K562 (cell line): Measurements from ENCODE around the gene GAPVD1. TPM values are rescaled to one million over a fixed set of nuclear protein-coding genes. Genes with fewer than 3 reads are reported as not detected.

Experiments
- ATF4 ChIP-seq: fragments of 450-650 bp; formaldehyde crosslinking; IDR thresholded peaks from 2 replicates; pipeline ENCODE4 v1.4.0; 2022; ENCODE audit warnings: mild to moderate bottlenecking, moderate library complexity
- CCNT2 ChIP-seq: IDR thresholded peaks from 2 replicates; pipeline ENCODE4 v1.6.1; 2011; ENCODE audit warnings: borderline replicate concordance, low read depth, mild to moderate bottlenecking, moderate library complexity, mixed read lengths, low read length; ENCODE audit not compliant: insufficient read length; ENCODE audit errors: extremely low read depth
- E2F8 ChIP-seq: fragments of 450-650 bp; IDR thresholded peaks from 2 replicates; pipeline ENCODE4 v1.7.1; 2018; ENCODE audit warnings: mild to moderate bottlenecking, low read depth; ENCODE audit not compliant: partially characterized antibody
- ETV6 ChIP-seq, 3 experiments: fragments of 150-350 bp in 1 of 3; sonication (generic) in 1 of 3; formaldehyde crosslinking in 1 of 3; IDR thresholded peaks; 2 replicates each; pipeline versions ENCODE4 v1.6.1 to v1.8.0; 2014 to 2022; ENCODE audit warnings: borderline replicate concordance in 2 of 3, low read depth in 2 of 3, antibody characterized with exemption in 1 of 3, low read length in 1 of 3, mild to moderate bottlenecking in 1 of 3, missing genetic modification reagents in 1 of 3
- FOXJ3 ChIP-seq: sonication (generic); formaldehyde crosslinking; IDR thresholded peaks from 2 replicates; pipeline ENCODE4 v1.4.0; 2020; ENCODE audit warnings: mild to moderate bottlenecking, missing genetic modification reagents
- IRF2 ChIP-seq: sonication (generic); formaldehyde crosslinking; IDR thresholded peaks from 2 replicates; pipeline ENCODE4 v1.8.1; 2022; ENCODE audit warnings: mild to moderate bottlenecking, missing genetic modification reagents
- KAT2B ChIP-seq: IDR thresholded peaks from one replicate; pipeline ENCODE4 v1.6.1; 2012; ENCODE audit warnings: low read depth, mild to moderate bottlenecking, control low read depth, inconsistent platforms, low read length, moderate library complexity
- MCM2 ChIP-seq: fragments of 450-650 bp; IDR thresholded peaks from 2 replicates; pipeline ENCODE4 v1.6.1; 2017; ENCODE audit warnings: low read depth, mild to moderate bottlenecking
- MEF2A ChIP-seq: IDR thresholded peaks from 2 replicates; pipeline ENCODE4 v1.6.1; 2011; ENCODE audit warnings: low read depth, mild to moderate bottlenecking, low read length, moderate library complexity; ENCODE audit not compliant: control insufficient read depth
- NRF1 ChIP-seq, 2 experiments: fragments of 450-650 bp; IDR thresholded peaks in 1 of 2; conservative IDR thresholded peaks in 1 of 2; 2 replicates each; pipeline ENCODE4 v1.6.1; 2014; ENCODE audit warnings: mild to moderate bottlenecking in 2 of 2
- RHOXF2B ChIP-seq: fragments of 250-450 bp; sonication (Bioruptor Pico); conservative IDR thresholded peaks from 2 replicates; pipeline ENCODE4 v1.5.1; 2021
- SAP30 ChIP-seq: fragments of 200-600 bp; sonication (generic); IDR thresholded peaks from 2 replicates; pipeline ENCODE4 v1.6.1; 2012; ENCODE audit warnings: borderline replicate concordance, low read depth, mild to moderate bottlenecking, moderate library complexity, low read length, control low read depth, inconsistent platforms; ENCODE audit not compliant: insufficient read depth, poor library complexity, severe bottlenecking
- XRCC3 ChIP-seq: fragments of 450-650 bp; IDR thresholded peaks from 2 replicates; pipeline ENCODE4 v1.6.1; 2017; ENCODE audit warnings: mild to moderate bottlenecking, moderate library complexity
- YY1 ChIP-seq, 3 experiments: IDR thresholded peaks; 2 replicates each; pipeline ENCODE4 v1.6.1; 2011; ENCODE audit warnings: low read length in 2 of 3, mild to moderate bottlenecking in 2 of 3, moderate library complexity in 2 of 3, borderline replicate concordance in 1 of 3, control low read depth in 1 of 3, low read depth in 1 of 3; ENCODE audit not compliant: insufficient read depth in 3 of 3, insufficient replicate concordance in 2 of 3, control insufficient read depth in 1 of 3, insufficient read length in 1 of 3; ENCODE audit errors: extremely low read depth in 1 of 3
- ZFP91 ChIP-seq: sonication (generic); formaldehyde crosslinking; IDR thresholded peaks from 2 replicates; pipeline ENCODE4 v1.8.0; 2022; ENCODE audit warnings: mild to moderate bottlenecking, missing genetic modification reagents
- ZNF79 ChIP-seq: fragments of 250-450 bp; sonication (Bioruptor Pico); IDR thresholded peaks from 2 replicates; pipeline ENCODE4 v1.4.0; 2020; ENCODE audit warnings: low read depth, mild to moderate bottlenecking, moderate library complexity
- polyA plus RNA-seq, 8 experiments: library from polyadenylated mRNA; depleted of rRNA in 4 of 8; stranded (reverse) in 5 of 8; unstranded in 3 of 8; fragments of >200 nt; fragmentation: Nextera tagmentation in 2 of 8; fragmentation: Illumina TruSeq in 1 of 8; extraction: Ambion mirVana in 2 of 8; extraction: Trizol in 1 of 8; gene quantifications; 2 replicates each; pipeline versions ENCODE4 v1.2.1 to v1.2.3, GENCODE V29; 2011 to 2014; ENCODE audit warnings: inconsistent platforms in 1 of 8, missing spikeins in 1 of 8
- total RNA-seq, 7 experiments: library from RNA; depleted of rRNA in 6 of 7; stranded (reverse); fragments of >200 nt in 6 of 7; fragmentation: Illumina TruSeq in 2 of 7; extraction: Trizol in 2 of 7; gene quantifications; 2 replicates each; pipeline versions ENCODE4 v1.2.1 to v1.2.3, GENCODE V29; 2011 to 2021; ENCODE audit warnings: low replicate concordance in 1 of 7
- TF ChIP-seq, protein P1 (sequence below): fragments of 250-450 bp; sonication (Bioruptor Pico); IDR thresholded peaks from 2 replicates; pipeline ENCODE4 v1.9.0; 2021; ENCODE audit warnings: mild to moderate bottlenecking

GAPVD1 gene
- total and polyA plus RNA-seq, 9 of the 15 experiments (the other 6 are each of a cell fraction or from before 2014, with no cell fraction given): 9.5 to 66.1 (median 45.5) TPM

- TF ChIP-seq YY1 (IDR thresholded peaks at IDR 0.05; ENCODE audit: borderline replicate concordance in 1 of 3, control insufficient read depth in 1 of 3, extremely low read depth in 1 of 3, insufficient read depth in 3 of 3, insufficient read length in 1 of 3, insufficient replicate concordance in 2 of 3, low read depth in 1 of 3, low read length in 2 of 3) (peak in 1 of 3 experiments; percentile 9), KAT2B (no peak), XRCC3 (no peak), ETV6 (IDR thresholded peaks at IDR 0.05; ENCODE audit: borderline replicate concordance in 1 of 2, low read depth in 2 of 2, low read length in 1 of 2) (no peak), ETV6 (CRISPR knock-in tag; IDR thresholded peaks at IDR 0.05; ENCODE audit: borderline replicate concordance) (no peak), ATF4 (CRISPR knock-in tag) (no peak), MCM2 (no peak), CCNT2 (peak; percentile 29), RHOXF2B (CRISPR knock-in tag) (no peak), E2F8 (no peak), FOXJ3 (CRISPR knock-in tag) (no peak), SAP30 (no peak), IRF2 (no peak), ZFP91 (CRISPR knock-in tag) (no peak), NRF1 (conservative IDR thresholded peaks at IDR 0.05 in 1 of 2, IDR thresholded peaks at IDR 0.05 in 1 of 2) (no peak), MEF2A (no peak), ZNF79 (CRISPR knock-in tag) (no peak)
- TF ChIP-seq, protein P1, sequence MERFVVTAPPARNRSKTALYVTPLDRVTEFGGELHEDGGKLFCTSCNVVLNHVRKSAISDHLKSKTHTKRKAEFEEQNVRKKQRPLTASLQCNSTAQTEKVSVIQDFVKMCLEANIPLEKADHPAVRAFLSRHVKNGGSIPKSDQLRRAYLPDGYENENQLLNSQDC (CRISPR knock-in tag): no peak
Measured at GRCh38 chr9:125239631-125240597, 21.7 kb upstream of the GAPVD1 start (continued).
